Measurements from ENCODE around the gene PDK2.

PDK2 gene

GRCh38 chr17:50145532-50146229 lies 50.5 kb downstream of the PDK2 start:
- H3K27me3 ChIP-seq (ENCODE audit: insufficient read depth, low read length): no peaks in the 10 kb centered on the region
- peaks cover 33% of the 10 kb centered on the region for H3K4me1 ChIP-seq (ENCODE audit: insufficient read depth, low read length)
- H2AFZ ChIP-seq (ENCODE audit: low read depth, low read length): no peak overlapping the region
- no peak overlapping the region for H3K4me3 ChIP-seq (ENCODE audit: low read length)
- H3K9me3 ChIP-seq (ENCODE audit: low read length): no peaks in the 10 kb centered on the region
- peaks cover 37% of the 10 kb centered on the region for H3K36me3 ChIP-seq (ENCODE audit: insufficient read depth, low read length)

- Histone ChIP-seq H3K9me3 (ENCODE audit: low read length) (no peaks in the 10 kb centered on the region), H3K36me3 (ENCODE audit: insufficient read depth, low read length) (peaks cover 32% of the 10 kb centered on the region), H3K4me1 (ENCODE audit: insufficient read depth, low read length) (peaks cover 33% of the 10 kb centered on the region), H3K4me3 (ENCODE audit: low read length) (no peak overlapping the region), H3K27me3 (ENCODE audit: insufficient read depth, low read length) (no peaks in the 10 kb centered on the region), H2AFZ (ENCODE audit: low read depth, low read length) (no peak overlapping the region)
Measured at GRCh38 chr17:50146230-50146926, 51.2 kb downstream of the PDK2 start.

GRCh38 chr17:50146927-50147665 lies 51.9 kb downstream of the PDK2 start:
- H3K4me1 ChIP-seq (ENCODE audit: insufficient read depth, low read length): peaks cover 35% of the 10 kb centered on the region
- no peaks in the 10 kb centered on the region for H3K9me3 ChIP-seq (ENCODE audit: low read length)
- H3K4me3 ChIP-seq (ENCODE audit: low read length): no peak overlapping the region

GRCh38 chr17:50147841-50148225 lies 52.7 kb downstream of the PDK2 start:
- Histone ChIP-seq H2AFZ (ENCODE audit: low read depth, low read length) (no peak overlapping the region), H3K4me3 (ENCODE audit: low read length) (peak overlapping the region; percentile 69), H3K4me1 (ENCODE audit: insufficient read depth, low read length) (peaks cover 39% of the 10 kb centered on the region), H3K9me3 (ENCODE audit: low read length) (no peaks in the 10 kb centered on the region), H3K36me3 (ENCODE audit: insufficient read depth, low read length) (peaks cover 19% of the 10 kb centered on the region), H3K27me3 (ENCODE audit: insufficient read depth, low read length) (no peaks in the 10 kb centered on the region)

More at GRCh38 chr17:50146927-50147665, 51.9 kb downstream of the PDK2 start:
- peaks cover 26% of the 10 kb centered on the region for H3K36me3 ChIP-seq (ENCODE audit: insufficient read depth, low read length)
- no peak overlapping the region for H2AFZ ChIP-seq (ENCODE audit: low read depth, low read length)
- no peaks in the 10 kb centered on the region for H3K27me3 ChIP-seq (ENCODE audit: insufficient read depth, low read length)

- no peak overlapping the region for H2AFZ ChIP-seq (ENCODE audit: low read depth, low read length)
- peaks cover 39% of the 10 kb centered on the region for H3K4me1 ChIP-seq (ENCODE audit: insufficient read depth, low read length)
- peak overlapping the region; percentile 69 for H3K4me3 ChIP-seq (ENCODE audit: low read length)
- peaks cover 14% of the 10 kb centered on the region for H3K36me3 ChIP-seq (ENCODE audit: insufficient read depth, low read length)
- no peaks in the 10 kb centered on the region for H3K9me3 ChIP-seq (ENCODE audit: low read length)
- H3K27me3 ChIP-seq (ENCODE audit: insufficient read depth, low read length): no peaks in the 10 kb centered on the region
Measured at GRCh38 chr17:50148226-50149090, 53.3 kb downstream of the PDK2 start.

GRCh38 chr17:50149091-50149416 lies 53.9 kb downstream of the PDK2 start:
- Histone ChIP-seq H3K4me3 (ENCODE audit: low read length) (peak overlapping the region; percentile 69), H2AFZ (ENCODE audit: low read depth, low read length) (no peak overlapping the region), H3K9me3 (ENCODE audit: low read length) (no peaks in the 10 kb centered on the region), H3K36me3 (ENCODE audit: insufficient read depth, low read length) (peaks cover 8% of the 10 kb centered on the region), H3K27me3 (ENCODE audit: insufficient read depth, low read length) (no peaks in the 10 kb centered on the region), H3K4me1 (ENCODE audit: insufficient read depth, low read length) (peaks cover 39% of the 10 kb centered on the region)

GRCh38 chr17:50149417-50150353 lies 54.5 kb downstream of the PDK2 start:
- Histone ChIP-seq H3K4me3 (ENCODE audit: low read length) (peak overlapping the region; percentile 69), H3K27me3 (ENCODE audit: insufficient read depth, low read length) (no peaks in the 10 kb centered on the region), H3K9me3 (ENCODE audit: low read length) (no peaks in the 10 kb centered on the region), H3K36me3 (ENCODE audit: insufficient read depth, low read length) (peaks cover 1% of the 10 kb centered on the region), H3K4me1 (ENCODE audit: insufficient read depth, low read length) (peaks cover 39% of the 10 kb centered on the region), H2AFZ (ENCODE audit: low read depth, low read length) (peak overlapping the region; percentile 14)

- H2AFZ ChIP-seq (ENCODE audit: low read depth, low read length): peak within 1 kb of the TSS; percentile 14
- no peaks in the 10 kb centered on the region for H3K9me3 ChIP-seq (ENCODE audit: low read length)
- no peaks in the 10 kb centered on the region for H3K36me3 ChIP-seq (ENCODE audit: insufficient read depth, low read length)
- H3K27me3 ChIP-seq (ENCODE audit: insufficient read depth, low read length): no peaks in the 10 kb centered on the region
- H3K4me1 ChIP-seq (ENCODE audit: insufficient read depth, low read length): peaks cover 39% of the 10 kb centered on the region
- peak within 1 kb of the TSS; percentile 69 for H3K4me3 ChIP-seq (ENCODE audit: low read length)
Measured at GRCh38 chr17:50150354-50151040, 55.3 kb downstream of the PDK2 start, which contains the start of gene PPP1R9B. TSS of gene PPP1R9B (minus strand) at chr17:50150677. CDS start at chr17:50150513, 164 bp downstream.

- no peaks in the 10 kb centered on the region for H3K36me3 ChIP-seq (ENCODE audit: insufficient read depth, low read length)
- H3K27me3 ChIP-seq (ENCODE audit: insufficient read depth, low read length): no peaks in the 10 kb centered on the region
- H2AFZ ChIP-seq (ENCODE audit: low read depth, low read length): no peak overlapping the region
- H3K9me3 ChIP-seq (ENCODE audit: low read length): no peaks in the 10 kb centered on the region
- peaks cover 39% of the 10 kb centered on the region for H3K4me1 ChIP-seq (ENCODE audit: insufficient read depth, low read length)
- peak overlapping the region; percentile 69 for H3K4me3 ChIP-seq (ENCODE audit: low read length)
Measured at GRCh38 chr17:50151041-50151936, 56.1 kb downstream of the PDK2 start.

GRCh38 chr17:50151937-50152547 lies 56.9 kb downstream of the PDK2 start:
- Histone ChIP-seq H2AFZ (ENCODE audit: low read depth, low read length) (peak overlapping the region; percentile 79), H3K4me3 (ENCODE audit: low read length) (peak overlapping the region; percentile 69), H3K36me3 (ENCODE audit: insufficient read depth, low read length) (no peaks in the 10 kb centered on the region), H3K4me1 (ENCODE audit: insufficient read depth, low read length) (peaks cover 32% of the 10 kb centered on the region), H3K27me3 (ENCODE audit: insufficient read depth, low read length) (no peaks in the 10 kb centered on the region), H3K9me3 (ENCODE audit: low read length) (no peaks in the 10 kb centered on the region)
